GM19025 (cell line): ENCODE results near the gene COQ8B.
"Not testable (repeated sequence)": the region's sequence is repeated elsewhere in the genome, so short reads cannot be mapped to it uniquely, and the experiment has no call there.

Experiments
- ATAC-seq: cut with Tn5 transposase; IDR thresholded peaks from one replicate; pipeline ENCODE4 v1.9.1; 2021; ENCODE audit warnings: mild to moderate bottlenecking, low read depth, moderate library complexity; ENCODE audit not compliant: unreplicated experiment

The COQ8B gene

DNA sequence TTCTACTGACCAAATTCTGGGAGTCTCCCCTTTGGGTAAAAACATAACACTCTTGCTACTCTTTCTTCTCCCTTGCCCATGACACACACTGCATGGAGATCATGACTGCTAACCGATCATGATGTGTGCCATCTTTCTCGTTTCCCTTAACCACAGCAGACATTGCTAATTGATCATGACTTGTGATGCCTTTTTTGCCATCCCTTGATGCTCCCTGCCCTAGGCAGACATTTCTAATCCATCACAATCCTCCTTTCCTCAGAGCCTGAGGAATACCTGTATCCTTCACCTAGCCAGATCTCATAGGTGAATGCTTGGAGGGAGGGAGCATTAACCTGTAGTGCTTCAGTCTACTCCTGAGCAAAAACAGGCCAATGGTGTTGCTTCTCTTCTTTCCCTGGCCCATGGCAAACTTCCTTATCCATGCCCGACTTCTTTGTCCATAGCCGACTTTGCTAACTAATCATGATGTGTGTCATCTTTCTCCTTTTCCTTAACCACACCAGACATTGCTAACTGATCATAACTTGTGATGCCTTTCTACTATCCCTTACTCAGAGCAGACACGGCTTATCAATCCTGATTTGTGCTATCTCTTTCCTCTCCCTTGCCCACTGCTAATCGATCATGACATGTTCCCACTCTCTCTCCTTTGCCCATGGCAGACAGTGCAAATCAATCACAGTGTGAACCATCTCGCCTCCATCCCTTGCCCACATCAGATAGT lies 44.0 kb downstream of the COQ8B start:
- no peak for ATAC-seq

DNA sequence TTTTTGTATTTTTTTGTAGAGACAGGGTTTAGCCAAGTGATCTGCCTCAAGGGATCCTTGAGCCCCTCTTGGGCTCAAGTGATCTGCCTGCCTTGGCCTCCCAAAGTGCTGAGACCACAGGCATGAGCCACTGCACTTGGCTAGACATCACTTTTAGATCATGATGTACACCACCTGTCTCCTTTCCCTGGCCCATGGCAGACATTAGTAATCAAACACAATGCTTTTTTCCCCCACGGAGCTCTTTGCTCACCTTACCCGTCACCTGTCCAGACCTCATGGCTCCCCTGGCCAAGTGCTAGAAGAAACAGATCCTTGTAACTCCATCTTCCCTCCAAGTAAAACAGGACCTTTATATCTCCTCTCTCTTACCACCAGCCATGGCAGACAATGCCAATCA lies 44.6 kb downstream of the COQ8B start:
- no peak for ATAC-seq

DNA sequence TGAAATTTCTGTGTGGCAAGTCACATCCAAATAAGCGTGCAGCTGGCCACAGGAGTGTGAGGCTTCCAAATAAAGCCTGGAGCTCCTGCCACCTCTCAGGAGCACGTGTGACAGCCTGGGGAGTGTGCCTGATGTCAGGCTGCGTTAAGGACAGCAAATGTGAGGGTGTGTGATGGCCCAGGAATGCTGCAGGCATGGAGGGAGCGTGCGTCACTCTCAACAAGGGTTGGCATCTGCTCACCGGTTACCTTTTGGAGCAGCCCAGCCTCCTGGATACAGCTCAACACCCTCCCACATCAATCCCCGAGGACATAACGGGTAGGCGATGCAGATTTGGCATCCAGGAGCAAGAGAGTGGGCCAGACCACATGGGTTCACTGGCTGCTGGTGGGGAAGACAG lies 45.3 kb downstream of the COQ8B start:
- ATAC-seq = no peak

DNA sequence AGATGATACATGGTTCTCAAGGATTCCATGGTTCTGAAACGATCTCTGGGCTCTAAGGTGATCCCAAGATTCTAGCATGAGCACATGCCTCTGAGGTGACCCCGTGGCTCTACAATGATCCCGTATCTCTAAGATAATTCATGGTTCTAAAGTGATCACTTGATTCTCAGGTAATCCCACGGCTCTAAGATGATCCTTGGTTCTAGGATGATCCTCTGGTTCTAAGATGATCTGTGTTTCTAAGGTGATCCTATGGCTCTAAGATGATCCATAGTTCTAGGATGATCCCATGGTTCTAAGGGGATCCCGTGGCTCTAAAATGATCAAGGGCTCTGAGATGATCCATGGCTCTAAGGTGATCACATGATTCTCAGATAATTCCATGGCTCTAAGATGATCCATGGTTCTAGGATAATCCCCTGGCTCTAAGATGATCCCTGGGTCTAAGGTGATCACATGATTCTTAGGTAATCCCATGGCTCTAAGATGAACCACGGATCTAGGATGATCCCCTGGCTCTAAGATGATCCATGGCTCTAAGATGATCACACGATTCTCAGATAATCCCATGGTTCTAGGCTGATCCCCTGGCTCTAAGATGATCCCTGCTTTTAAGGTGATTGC lies 47.6 kb downstream of the COQ8B start:
- ATAC-seq = no peak

DNA sequence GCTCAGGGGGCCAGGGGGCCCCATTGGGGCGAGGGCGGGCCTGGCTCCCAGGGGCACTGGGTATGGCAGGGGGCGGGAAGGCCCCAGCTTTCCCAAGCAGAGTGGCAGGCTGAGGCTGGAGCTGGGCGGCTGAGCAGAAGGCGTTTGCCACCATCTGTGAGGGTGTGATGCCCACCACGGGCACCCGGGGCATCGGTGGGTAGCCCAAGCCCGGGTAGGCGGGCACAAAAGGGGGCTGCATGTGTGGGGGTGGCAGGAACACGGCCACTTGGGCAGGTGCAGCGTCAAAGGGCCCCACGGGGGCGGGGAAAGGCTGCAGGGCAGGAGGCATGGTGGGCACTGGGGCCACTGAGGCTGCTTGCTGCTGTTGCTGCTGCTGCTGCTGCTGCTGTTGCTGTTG lies 49.1 kb downstream of the COQ8B start:
- ATAC-seq = no peak

DNA sequence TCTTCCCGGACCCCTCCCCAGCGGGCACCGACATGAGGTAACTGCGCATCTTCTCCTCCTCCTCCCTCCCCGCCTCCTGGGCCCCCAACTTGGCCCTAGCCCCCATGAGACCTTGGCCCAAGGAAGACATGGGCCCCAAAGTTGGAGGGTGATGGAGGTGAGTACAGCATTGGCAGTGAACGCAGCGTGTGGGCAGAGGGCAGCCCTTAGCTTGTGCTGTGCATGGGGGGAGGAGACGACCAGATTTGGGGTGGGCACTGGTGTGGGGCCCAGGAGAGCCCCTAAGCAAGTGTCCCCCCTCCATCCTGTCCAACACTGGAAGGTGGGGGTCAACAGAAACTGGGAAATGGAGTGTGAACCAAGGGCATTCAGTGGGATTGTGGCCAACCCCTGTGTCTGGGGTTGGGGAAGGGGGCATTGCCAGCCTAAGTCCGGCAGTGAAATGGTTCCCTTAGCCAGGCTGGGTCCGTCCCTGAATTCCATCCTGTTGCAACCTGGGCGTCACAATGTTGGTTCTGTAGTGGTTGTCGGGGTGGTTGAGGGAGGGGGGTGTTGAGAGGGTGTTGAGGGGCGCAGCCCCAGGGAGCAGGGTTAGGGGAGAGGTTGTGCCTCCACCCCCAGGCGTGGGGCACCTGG lies 49.8 kb downstream of the COQ8B start:
- ATAC-seq = no peak

DNA sequence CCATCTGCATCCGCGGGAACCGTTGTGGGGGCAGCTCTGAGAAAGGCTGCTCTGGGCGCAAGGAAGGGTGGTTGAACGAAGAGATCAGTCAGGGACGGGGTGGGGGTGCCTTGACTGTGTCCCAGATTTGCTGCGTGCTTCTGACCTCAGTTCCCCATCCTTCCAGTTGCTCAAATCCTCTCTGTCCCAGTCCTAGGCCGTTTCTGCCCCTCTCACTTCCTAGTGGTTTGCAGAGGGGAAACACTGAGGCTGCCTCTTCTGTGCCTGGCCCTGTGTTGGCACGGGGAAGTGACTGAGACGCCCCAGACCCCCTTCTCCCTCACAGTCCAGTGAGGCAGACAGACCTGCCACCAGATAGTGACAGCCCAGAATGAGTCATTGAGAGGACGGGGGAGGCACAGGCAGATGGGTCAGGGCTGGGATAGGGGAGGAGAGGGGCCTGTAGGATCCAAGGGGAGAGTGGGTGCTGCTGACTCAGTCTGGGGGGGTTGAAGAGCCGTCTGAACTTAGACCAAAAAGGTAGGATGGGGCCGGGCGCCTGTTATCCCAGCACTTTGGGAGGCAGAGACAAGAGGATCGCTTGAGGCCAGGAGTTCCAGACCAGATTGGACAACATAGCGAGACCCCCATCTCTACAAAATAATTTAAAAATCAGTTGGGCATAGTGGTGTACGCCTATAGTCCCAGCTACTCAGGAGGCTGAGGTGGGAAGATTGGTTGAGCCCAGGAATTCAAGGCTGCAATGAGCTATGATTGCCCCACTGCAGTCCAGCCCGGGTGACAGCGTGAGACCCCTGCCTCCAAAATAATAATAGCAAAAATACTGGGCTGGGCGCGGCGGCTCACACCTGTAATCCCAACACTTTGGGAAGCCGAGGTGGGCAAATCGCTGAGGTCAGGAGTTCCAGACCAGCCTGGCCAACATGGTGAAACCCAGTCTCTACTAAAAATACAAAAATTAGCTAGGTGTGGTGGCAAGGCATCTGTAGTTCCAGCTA lies 52.7 kb downstream of the COQ8B start:
- no peak for ATAC-seq

DNA sequence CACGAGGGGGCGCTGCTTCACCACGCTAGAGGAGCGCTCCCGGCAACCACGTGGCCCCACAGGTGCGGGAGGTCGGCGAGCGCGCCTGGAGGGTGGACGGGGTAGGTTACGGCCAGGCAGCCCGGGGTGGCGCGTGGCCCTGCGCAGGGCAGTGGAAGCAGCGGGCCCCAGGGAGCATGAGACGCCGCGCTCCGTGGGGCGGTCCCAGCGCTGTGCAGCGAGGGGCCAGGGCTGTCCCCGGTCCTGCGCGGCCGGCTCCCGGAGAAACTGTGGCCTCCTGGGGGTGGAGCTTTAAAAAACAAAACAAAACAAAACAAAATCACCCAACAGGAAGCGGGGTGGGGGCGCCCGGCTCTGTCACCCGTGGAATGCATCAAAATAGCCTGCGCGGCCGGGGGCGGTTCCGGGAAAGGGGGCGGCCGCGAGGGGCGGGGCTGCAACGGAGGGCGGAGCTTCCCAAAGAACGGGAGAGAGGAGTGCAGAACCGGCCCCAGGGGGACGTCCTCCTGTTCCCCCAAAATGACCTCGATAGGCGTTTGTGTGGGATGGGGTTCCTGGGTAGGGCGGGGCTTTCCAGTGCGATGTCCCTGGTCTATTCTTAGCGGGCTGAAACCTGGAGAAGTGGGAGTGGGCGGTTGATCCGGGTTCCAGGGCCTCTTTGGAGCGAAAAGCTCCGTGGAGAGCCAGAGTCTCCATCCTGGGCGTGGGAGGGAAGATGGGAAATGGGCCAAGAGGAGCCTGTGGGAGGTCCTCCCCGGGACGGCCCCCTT lies 53.6 kb downstream of the COQ8B start:
- peak; percentile 73 for ATAC-seq

DNA sequence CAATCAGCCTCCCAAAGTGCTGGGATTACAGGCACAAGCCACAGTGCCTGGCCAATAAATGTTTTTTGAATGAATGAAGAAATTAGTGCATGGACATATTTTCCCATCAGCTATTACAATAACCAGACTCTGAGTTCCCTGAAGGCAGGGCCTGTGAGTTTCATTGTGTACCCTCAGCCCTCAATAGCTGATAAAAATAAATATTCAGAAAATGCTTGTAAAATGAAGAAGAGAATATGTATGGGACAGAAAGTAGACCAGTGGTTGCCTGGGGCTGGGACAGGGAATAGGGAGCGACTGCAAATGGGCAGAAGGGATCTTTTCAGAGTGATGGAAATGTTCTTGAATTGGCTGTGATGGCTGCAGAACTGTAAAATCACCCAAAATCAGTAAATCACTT lies 55.1 kb downstream of the COQ8B start:
- no peak for ATAC-seq

DNA sequence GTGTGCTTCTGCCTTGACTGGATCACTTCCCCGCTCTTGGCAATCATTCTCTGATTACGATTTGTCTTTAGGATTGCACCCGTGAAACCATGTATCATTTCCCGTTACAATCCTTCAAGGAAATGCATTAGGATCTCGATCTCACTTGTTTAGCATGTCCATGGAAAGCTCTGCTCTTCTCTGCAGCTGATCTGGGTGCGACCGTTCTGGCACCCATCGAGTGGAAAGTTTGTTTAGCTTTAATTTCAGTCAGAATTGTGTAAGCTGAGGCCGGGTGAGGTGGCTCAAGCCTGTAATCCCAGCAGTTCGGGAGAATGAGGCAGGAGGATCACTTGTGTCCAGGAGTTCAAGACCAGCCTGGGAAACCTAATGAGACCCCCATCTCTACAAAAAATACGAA lies 57.1 kb downstream of the COQ8B start:
- no peak for ATAC-seq

DNA sequence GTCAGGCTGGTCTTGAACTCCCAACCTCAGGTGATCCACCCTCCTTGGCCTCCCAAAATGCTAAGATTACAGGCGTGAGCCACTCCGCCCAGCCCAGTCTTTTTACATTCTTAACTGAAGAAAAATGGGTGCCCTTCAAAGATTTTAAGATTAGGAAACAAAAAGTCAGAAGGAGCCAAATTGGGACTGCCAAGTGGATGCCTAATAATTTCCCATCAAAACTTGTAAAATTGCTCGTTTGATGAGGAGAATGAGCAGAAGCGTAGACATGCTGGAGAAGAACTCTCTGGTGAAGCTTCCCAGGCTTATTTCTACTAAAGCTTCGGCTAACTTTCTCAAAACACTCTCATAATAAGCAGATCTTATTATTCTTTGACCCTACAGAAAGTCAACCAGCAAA lies 57.6 kb downstream of the COQ8B start:
- no peak for ATAC-seq

DNA sequence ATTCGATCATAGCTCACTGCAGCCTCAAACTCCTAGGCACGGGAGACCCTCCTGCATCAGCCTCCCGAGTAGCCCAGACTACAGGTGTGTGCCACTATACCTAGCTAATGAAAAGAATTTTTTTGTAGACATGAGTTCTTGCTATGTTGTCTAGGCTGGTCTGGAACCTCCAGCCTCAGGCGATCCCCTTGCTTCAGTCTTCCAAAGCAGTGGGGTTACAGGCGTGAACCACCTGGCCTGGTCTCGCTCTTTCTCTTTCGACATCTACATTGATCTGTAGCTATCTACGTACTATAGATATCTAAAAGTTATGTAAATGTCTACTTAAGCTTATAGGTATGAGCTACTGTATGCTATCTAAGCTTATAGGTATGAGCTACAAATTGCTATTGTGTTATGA lies 58.7 kb downstream of the COQ8B start:
- ATAC-seq = no peak

DNA sequence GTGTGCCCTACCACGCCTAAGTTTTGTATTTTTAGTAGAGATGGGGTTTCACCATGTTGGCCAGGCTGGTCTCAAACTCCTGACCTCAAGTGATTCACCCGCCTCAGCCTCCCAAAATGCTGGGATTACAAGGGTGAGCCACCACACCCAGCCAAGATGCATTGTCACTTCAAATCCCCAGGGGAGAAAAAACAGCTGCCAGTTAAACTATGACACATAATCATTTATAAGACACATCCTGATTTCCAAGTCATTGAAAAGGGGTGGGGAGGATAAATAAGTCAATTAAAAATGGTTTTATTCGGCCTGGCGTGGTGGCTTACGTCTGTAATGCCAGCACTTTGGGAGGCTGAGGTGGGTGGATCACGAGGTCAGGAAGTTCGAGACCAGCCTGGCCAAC lies 61.0 kb downstream of the COQ8B start:
- not testable (repeated sequence) for ATAC-seq

DNA sequence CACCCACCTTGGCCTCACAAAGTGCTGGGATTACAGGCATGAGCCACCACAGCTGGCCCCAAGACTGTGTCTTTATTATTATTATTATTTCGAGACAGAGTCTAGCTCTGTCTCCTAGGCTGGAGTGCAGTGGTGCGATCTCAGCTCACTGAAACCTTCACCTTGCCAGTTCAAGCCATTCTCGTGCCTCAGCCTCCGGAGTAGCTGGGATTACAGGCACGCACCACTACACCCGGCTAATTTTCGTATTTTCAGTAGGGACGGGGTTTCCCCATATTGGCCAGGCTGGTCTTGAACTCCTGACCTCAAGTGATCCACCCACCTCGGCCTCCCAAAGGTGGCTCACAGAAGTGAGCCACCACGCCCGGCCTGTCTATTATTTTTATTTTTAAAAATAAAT lies 64.4 kb downstream of the COQ8B start:
- ATAC-seq = not testable (repeated sequence)

DNA sequence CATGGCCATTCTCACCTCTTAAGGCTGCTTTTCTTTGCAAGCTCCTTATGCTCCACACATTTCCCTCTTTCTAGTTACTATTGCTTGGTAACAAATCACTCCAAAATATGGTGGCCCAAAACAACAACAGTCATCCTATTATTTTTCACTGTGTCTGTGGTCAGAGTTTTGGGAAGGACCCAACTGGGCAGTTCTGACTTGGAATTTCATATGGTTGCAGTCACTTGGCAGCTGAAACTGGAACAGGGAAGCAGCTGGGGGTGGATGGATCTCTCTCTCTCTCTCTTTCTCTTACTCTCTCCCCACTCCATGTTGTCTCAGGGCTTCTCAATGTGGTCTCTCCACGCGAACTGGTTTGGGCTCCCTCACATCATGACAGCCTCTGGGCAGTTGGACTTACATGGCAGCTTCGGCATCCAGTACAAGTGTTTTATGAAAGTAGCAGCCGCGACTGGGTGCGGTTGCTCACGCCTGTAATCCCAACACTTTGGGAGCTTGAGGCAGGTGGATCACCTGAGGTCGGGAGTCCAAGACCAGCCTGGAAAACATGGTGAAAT lies 65.9 kb downstream of the COQ8B start:
- no peak for ATAC-seq

DNA sequence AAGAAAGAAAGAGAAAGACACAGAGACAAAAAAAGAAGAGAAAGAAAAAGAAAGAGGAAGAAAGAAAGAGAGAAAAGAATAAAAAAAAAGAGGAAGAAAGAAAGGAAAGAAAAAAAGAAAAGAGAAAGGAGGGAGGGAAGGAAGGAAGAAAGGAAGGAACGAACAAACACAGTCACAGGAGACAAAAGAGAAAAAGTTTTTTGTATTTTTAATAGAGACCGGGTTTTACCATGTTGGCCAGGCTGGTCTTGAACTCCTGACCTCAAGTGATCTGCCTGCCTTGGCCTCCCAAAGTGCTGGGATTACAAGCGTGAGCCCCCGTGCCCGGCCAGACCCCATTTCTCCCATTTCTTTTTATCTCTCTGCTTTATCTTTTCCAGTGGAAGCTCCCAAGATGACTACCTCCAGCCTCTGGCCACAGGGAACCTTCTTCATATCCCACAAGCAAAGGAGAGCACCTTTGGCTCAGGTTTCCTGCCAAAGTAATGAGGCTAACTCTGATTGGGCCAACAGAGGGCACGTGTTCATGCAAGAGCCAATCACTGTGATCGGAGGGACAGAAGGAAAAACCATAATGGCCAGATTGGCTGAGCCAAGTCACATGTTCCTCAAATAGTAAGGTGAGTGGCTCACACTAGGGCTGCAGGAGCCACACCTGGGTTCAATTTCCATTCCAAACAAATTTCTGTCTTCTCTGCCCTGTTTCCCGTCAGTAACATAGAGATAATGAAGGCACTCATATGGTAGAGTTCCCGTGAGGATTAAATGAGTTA lies 66.6 kb downstream of the COQ8B start:
- ATAC-seq = not testable (repeated sequence)

DNA sequence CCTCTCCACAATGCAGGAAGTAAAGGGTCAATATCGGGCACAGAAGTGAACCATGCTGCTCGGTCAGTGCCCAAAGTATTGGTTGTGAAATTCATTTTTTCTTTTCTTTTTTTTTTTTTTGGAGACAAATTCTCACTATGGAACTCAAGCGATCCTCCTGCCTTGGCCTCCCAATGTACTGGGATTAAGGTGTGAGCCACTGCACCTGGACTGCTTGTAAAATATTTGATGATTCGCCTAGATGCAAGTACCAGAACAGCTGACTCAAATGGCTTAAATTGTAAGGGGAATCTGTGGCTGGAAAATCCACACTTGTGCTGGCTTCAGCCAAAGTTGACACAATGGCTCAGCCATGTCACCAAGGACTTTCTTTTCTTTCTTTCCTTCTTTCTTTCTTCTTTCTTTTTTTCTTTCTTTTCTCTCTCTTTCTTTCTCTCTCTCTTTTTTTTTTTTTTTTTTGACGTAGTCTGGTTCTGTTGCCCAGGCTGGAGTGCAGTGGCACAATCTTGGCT lies 69.9 kb downstream of the COQ8B start:
- ATAC-seq = no peak

DNA sequence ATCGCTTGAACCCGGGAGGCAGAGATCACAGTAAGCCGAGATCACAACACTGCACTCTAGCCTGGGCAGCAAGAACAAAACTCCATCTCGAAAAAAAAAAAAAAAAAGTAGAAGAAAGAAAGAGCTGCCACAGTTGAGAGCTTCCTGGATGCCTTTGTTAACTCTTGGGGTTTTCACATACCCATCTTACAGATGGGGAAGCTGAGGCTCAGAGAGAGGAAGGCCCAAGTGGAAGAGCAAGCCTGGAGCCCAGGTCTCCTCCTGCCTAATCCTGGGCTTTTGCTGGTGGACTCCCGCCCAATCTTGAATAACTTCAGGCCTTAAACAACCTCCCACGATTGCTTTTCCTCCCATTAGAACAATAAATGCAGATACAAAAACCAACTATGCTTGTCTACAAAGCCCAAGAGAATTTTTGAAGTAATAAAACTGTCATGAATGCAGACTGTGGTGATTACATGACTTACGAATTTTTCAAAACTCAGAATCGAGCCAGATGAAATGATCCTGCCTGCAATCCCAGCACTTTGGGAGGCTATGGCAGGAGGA lies 73.9 kb downstream of the COQ8B start:
- no peak for ATAC-seq
